Left lung (tissue), 10 donors: ENCODE measurements around the gene PRSS8. TPM values are rescaled to one million over a fixed set of nuclear protein-coding genes. Genes with fewer than 3 reads are reported as not detected.

Experiments
- ATAC-seq: fragments of 200-7000 bp; cut with Tn5 transposase; one replicate; pipeline ENCODE4 v1.9.1; 2020; ENCODE audit warnings: moderate library complexity
- DNase-seq, 4 donors: peaks; one replicate each; pipeline ENCODE4 v3.0.0-alpha.2; 2013 to 2020
- H3K27ac ChIP-seq, 2 donors: fragments of 200-600 bp; sonication (generic) in 1 of 2; one replicate each; pipeline versions ENCODE4 v1.5.0 to v1.8.0; 2020 to 2021
- H3K27me3 ChIP-seq, 2 donors: fragments of 200-600 bp; sonication (generic) in 1 of 2; one replicate each; pipeline versions ENCODE4 v1.5.0 to v1.8.0; 2020 to 2021
- H3K36me3 ChIP-seq, 2 donors: fragments of 200-600 bp; sonication (generic) in 1 of 2; one replicate each; pipeline versions ENCODE4 v1.5.0 to v1.8.0; 2020 to 2021
- H3K4me1 ChIP-seq, 2 donors: fragments of 200-600 bp; one replicate each; pipeline ENCODE4 v1.8.0; 2021
- H3K4me3 ChIP-seq, 2 donors: fragments of 200-600 bp; sonication (generic) in 1 of 2; one replicate each; pipeline versions ENCODE4 v1.5.0 to v1.8.0; 2020 to 2021; ENCODE audit warnings: mild to moderate bottlenecking in 1 of 2
- H3K9me3 ChIP-seq, 2 donors: fragments of 200-600 bp; sonication (generic) in 1 of 2; one replicate each; pipeline versions ENCODE4 v1.5.0 to v1.8.0; 2020 to 2021
- CTCF ChIP-seq, 2 donors: fragments of 200-600 bp; sonication (generic) in 1 of 2; IDR thresholded peaks; one replicate each; pipeline versions ENCODE4 v1.5.0 to v1.8.0; 2021; ENCODE audit warnings: antibody characterized with exemption in 2 of 2
- intact Hi-C, 2 donors: fragments of 100-400 bp; cut with DNase I; formaldehyde crosslinking; loops; one replicate each; pipeline versions ENCODE4 v1.11.2 to v1.14.2; 2022
- polyA plus RNA-seq, 6 donors: library from polyadenylated mRNA; unstranded; fragments of 120-200 nt; gene quantifications; one replicate each; pipeline ENCODE4 v1.2.1, GENCODE V29; 2013; ENCODE audit not compliant: insufficient read length in 6 of 6
- total RNA-seq, 2 donors: library from RNA; stranded (reverse); fragmentation: NEBNext Ultra II Directional; extraction: Animal tissue kit (Norgen Biotek cat#: 25700); gene quantifications; one replicate each; pipeline ENCODE4 v1.2.1, GENCODE V29; 2021
- donor health status: DM: no; HTN: yes; CAD: no.
- donor health status: DM: no; HTN: no; CAD: no.

PRSS8 gene
- total and polyA plus RNA-seq, 8 donors = 61.2 to 129 (median 107) TPM

- Histone ChIP-seq H3K27ac (peak overlapping the region in 1 of 2 donors; percentile 90), H3K9me3 (no peaks in the 10 kb centered on the region), H3K4me3 (no peak overlapping the region), H3K27me3 (no peaks in the 10 kb centered on the region), H3K36me3 (peaks cover 0 to 43% of the 10 kb centered on the region in 2 donors), H3K4me1 (peaks cover 4 to 72% of the 10 kb centered on the region in 2 donors)
- ATAC-seq (no peak), DNase-seq (no peak)
- intact Hi-C loops = no loop called here
- TF ChIP-seq CTCF (IDR thresholded peaks at IDR 0.05) = no peak
Observed at GRCh38 chr16:31114468-31114867, 21.1 kb downstream of the PRSS8 start.

GRCh38 chr16:31113121-31114120 is 22.1 kb downstream of the PRSS8 start:
- intact Hi-C loops = no loop called here
- H3K27ac ChIP-seq = peak overlapping the region; percentile 46 to 90
- TF ChIP-seq CTCF (IDR thresholded peaks at IDR 0.05) = no peak
- ATAC-seq (no peak), DNase-seq (peak in 1 of 4 donors; percentile 64)
- peaks cover 0 to 39% of the 10 kb centered on the region in 2 donors for H3K36me3 ChIP-seq
- H3K27me3 ChIP-seq = no peaks in the 10 kb centered on the region
- no peak overlapping the region for H3K4me3 ChIP-seq
- peaks cover 10 to 71% of the 10 kb centered on the region in 2 donors for H3K4me1 ChIP-seq
- no peaks in the 10 kb centered on the region for H3K9me3 ChIP-seq

GRCh38 chr16:31112711-31113110 is 22.8 kb downstream of the PRSS8 start:
- peaks cover 9 to 71% of the 10 kb centered on the region in 2 donors for H3K4me1 ChIP-seq
- H3K4me3 ChIP-seq = no peak overlapping the region
- no peak for ATAC-seq
- H3K9me3 ChIP-seq = no peaks in the 10 kb centered on the region
- TF ChIP-seq CTCF (IDR thresholded peaks at IDR 0.05) = no peak
- H3K36me3 ChIP-seq = peaks cover 0 to 39% of the 10 kb centered on the region in 2 donors
- no peak for DNase-seq
- intact Hi-C loops = no loop called here
- no peaks in the 10 kb centered on the region for H3K27me3 ChIP-seq
- peak overlapping the region; percentile 46 to 90 for H3K27ac ChIP-seq

GRCh38 chr16:31111881-31112466 is 23.6 kb downstream of the PRSS8 start:
- Histone ChIP-seq H3K4me3 (no peak overlapping the region), H3K27ac (peak overlapping the region in 1 of 2 donors; percentile 90), H3K27me3 (no peaks in the 10 kb centered on the region), H3K4me1 (peaks cover 9 to 74% of the 10 kb centered on the region in 2 donors), H3K9me3 (no peaks in the 10 kb centered on the region), H3K36me3 (peaks cover 0 to 39% of the 10 kb centered on the region in 2 donors)
- TF ChIP-seq CTCF (IDR thresholded peaks at IDR 0.05) = no peak
- no peak for DNase-seq
- no peak for ATAC-seq
- intact Hi-C loops = no loop called here
